A673 (cell line): ENCODE data around the gene PLCG2.
"Not testable (repeated sequence)": the region's sequence is repeated elsewhere in the genome, so short reads cannot be mapped to it uniquely, and the experiment has no call there.

Source experiments
- CTCF ChIP-seq: fragments of 300-800, 200-600 bp; sonication (generic); conservative IDR thresholded peaks from 2 replicates; pipeline ENCODE4 v1.5.1; 2017; ENCODE audit warnings: low read depth, mild to moderate bottlenecking, antibody characterized with exemption, low read length, moderate library complexity, mixed read lengths
- EZH2 ChIP-seq: fragments of 200-600 bp; sonication (generic); IDR thresholded peaks from 2 replicates; pipeline ENCODE4 v1.6.1; 2017; ENCODE audit warnings: borderline replicate concordance, low read depth, mild to moderate bottlenecking, mixed read lengths, antibody characterized with exemption, low read length; ENCODE audit not compliant: poor library complexity, severe bottlenecking

- not testable (repeated sequence) for TF ChIP-seq CTCF, EZH2
Measured at GRCh38 chr16:81934711-81935110, 155.6 kb downstream of the PLCG2 start.
